VCaP (cell line): ENCODE data around the gene NLGN4Y.

Source experiments
- H3K27ac ChIP-seq: fragments of 450-650 bp; 2 replicates; pipeline ENCODE4 v1.5.1; 2017
- TF ChIP-seq, protein P1 (sequence below): fragments of 450-650 bp; conservative IDR thresholded peaks from 2 replicates; pipeline ENCODE4 v1.5.1; 2017; ENCODE audit warnings: mild to moderate bottlenecking, moderate library complexity

The NLGN4Y gene

DNA sequence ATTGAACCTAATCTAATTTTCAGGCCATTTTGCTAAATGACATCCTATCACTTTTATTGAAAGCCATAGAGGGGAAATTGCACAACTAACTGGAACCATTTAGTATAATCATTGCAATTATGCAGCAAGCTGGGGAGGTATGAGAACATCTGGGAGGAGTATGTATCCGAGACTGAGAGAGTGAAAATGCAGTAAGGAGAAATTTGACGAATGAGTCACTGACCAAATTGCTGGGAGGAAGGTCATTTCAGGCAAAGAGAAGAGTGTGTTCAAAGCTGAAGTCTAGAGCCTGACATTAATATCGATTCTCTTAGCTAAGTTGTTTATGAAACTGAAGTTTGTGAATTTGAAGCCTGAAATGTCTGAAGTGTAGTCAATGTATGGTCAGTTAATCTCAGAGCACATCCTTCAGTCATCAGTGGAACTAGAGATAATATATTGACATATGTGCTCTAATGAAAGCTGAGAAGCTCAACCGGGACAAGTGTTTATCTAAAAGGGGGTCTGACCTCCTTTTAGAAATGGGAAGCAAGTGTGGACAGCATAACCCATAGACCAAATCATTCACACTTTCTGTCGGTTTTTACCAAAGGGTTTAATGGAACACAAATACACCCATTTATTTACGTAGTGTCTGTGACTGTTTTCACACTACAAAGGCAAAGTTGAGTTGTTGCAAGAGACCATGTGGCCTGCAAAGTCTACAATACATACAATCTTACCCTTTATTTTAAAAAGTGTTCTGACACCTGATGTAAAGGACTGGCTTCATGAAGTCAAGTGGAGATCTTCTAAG is 120.0 kb downstream of the NLGN4Y start:
- no peak overlapping the region for H3K27ac ChIP-seq
- TF ChIP-seq, protein P1, sequence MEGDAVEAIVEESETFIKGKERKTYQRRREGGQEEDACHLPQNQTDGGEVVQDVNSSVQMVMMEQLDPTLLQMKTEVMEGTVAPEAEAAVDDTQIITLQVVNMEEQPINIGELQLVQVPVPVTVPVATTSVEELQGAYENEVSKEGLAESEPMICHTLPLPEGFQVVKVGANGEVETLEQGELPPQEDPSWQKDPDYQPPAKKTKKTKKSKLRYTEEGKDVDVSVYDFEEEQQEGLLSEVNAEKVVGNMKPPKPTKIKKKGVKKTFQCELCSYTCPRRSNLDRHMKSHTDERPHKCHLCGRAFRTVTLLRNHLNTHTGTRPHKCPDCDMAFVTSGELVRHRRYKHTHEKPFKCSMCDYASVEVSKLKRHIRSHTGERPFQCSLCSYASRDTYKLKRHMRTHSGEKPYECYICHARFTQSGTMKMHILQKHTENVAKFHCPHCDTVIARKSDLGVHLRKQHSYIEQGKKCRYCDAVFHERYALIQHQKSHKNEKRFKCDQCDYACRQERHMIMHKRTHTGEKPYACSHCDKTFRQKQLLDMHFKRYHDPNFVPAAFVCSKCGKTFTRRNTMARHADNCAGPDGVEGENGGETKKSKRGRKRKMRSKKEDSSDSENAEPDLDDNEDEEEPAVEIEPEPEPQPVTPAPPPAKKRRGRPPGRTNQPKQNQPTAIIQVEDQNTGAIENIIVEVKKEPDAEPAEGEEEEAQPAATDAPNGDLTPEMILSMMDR = no peak

DNA sequence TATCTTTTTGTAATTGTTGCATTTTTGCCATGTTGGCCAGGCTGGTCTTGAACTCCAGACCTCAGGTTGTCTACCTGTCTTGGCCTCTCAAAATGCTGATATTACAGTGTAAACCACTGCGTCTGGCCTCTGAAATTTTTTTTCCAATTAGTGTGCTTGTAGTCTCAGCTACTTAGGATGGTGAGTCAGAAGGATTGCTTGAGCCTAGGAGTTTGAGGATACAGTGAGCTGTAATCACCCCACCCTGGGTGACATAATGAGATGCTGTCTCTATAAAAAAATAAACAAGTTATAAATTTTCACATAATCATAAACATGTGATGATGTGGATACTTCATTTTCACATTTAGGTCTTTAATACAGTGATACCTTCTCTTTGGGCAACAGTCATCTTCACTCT is 154.9 kb downstream of the NLGN4Y start:
- TF ChIP-seq, protein P1 = no peak
- no peak overlapping the region for H3K27ac ChIP-seq

DNA sequence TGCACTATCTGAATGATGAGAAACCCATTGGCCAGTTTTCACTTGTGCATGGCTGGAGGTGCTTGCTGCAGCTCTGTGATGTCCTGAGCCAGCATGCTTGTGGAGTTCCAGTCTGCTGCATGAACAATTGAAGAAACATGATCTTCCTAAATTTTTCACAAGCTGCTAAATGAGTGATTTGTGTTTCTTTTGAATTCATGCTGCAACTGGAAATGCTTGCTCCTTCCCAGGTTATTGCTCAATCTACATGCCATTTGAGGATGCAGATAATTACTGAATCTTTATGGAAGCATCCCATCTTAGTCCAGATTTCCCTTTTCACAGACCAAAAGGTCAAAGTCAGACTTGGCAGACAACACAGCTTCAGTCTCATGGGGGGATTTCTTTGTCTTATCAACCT is 170.2 kb downstream of the NLGN4Y start:
- no peak overlapping the region for H3K27ac ChIP-seq
- TF ChIP-seq, protein P1 = no peak

DNA sequence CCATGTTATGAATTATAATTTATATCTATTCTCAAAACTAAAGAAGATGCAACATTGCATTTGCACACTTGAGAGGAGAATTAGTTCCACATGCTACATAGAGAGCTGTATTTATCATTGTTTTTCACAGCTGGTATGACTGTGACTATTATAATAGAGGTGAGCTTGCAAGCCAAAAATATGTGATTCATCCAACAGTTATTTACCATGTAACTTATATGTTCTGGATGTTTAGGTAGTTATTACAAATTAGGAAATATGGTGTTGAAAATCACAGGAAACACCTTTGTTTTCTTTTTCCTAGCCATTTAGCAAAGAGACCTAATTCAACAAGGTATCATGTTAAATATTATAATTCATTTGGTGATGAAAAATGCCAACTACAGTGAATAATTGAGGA is 183.8 kb downstream of the NLGN4Y start:
- H3K27ac ChIP-seq = no peak overlapping the region
- TF ChIP-seq, protein P1 = no peak

DNA sequence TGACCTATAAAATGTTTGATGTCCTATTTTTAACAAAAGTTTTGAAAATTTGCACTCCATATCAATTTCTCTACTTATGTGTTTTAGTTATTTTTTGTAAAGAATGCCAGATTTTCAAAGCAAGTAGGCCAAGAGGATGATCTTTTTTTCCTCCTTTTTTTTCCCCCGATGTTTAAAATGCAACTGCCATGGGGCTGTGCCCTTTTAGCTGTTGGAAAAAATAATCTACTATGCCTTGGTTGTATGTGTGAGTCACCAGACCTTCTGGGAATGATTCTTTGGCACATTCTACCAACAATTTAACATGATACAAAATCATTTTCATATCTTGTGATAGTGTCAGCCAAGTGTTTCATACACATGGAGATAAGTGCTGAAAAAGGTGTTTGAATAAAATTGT is 217.3 kb downstream of the NLGN4Y start:
- no peak overlapping the region for H3K27ac ChIP-seq
- TF ChIP-seq, protein P1 = no peak

DNA sequence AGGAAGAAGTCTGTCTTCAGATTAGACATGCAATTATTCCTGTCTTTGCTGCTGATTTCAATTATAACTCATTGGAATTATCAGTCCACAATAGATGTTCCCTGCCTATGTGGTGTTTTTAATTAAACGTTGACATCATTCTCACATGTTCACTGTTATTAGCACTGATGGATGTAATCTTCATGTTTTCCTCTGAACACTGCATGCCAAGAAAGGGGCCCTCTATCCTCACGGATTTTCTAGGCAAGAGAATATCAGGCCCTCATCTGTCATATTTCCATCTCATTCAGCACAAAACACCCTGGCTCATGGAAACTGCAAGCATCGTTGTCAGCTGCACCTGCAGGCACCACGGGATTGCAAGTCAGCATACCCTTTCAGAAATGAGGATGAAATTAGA is 224.0 kb downstream of the NLGN4Y start:
- TF ChIP-seq, protein P1 = no peak
- no peak overlapping the region for H3K27ac ChIP-seq

DNA sequence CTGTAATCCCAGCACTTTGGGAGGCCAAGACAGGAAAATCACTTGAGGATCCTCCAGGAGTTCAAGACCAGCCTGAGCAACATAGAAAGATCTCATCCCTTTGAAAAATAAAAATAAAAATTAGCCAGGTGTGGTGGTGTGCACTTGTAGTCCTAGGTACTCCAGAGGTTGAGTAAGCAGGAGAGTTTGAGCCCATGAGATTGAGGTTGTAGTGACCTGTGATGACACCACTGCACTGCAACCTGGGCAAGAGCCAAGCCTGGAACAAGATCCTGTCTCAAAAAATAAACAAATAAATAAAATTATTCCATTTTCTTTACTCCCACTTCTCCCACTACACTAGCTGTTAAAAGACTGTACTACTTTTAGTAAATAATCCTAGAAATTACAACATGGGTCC is 231.2 kb downstream of the NLGN4Y start:
- no peak overlapping the region for H3K27ac ChIP-seq
- TF ChIP-seq, protein P1 = no peak
